GM23248 (cell line): ENCODE data around the gene VRK1.

Experiments used
- EZH2 ChIP-seq: fragments of 200-600 bp; sonication (generic); IDR thresholded peaks from 2 replicates; pipeline ENCODE4 v1.6.1; 2018; ENCODE audit warnings: antibody characterized with exemption, mild to moderate bottlenecking; ENCODE audit not compliant: insufficient read depth, poor library complexity, severe bottlenecking
- EZH2phosphoT487 ChIP-seq: fragments of 200-600 bp; sonication (generic); IDR thresholded peaks from 2 replicates; pipeline ENCODE4 v1.6.1; 2018; ENCODE audit warnings: antibody characterized with exemption, moderate library complexity, mild to moderate bottlenecking, low read depth; ENCODE audit not compliant: insufficient read depth

DNA sequence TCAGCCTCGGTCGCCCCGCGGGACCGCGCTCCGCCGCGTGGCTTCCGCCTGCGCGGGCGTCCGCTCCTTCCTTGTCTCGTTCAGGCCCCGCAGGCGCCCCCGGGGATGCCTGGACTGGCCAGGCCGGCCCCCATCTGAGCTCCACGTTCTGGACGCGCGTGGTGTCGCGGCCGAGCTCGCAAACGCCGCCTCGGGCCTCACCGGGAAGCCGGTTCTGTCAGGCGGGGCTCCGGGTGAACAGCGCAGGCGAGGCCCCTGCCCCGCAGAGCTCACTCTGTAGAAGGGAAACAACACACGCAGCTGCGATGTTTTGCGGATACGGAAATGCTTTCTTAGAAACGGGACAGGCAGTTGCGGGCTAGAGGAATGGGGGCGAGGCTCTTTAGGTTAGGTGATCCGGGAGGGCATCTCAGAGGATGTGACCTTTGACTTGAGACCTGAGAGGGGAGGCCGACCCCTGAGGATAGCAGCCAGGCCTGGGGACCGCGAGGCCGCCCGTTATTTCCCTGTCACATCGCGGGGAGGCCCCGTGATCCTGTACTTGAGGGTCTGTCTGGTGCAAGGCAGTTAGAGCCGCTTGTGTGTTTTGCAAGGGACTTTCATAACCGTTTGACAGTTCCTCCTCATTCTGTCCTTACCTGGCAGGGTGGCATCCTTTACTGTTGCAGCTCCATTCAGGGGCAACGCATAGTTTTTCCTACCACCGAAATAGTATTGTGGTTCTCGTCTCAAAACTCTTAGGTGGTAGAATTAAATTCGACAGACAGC, 584 bp downstream of the VRK1 start:
- TF ChIP-seq EZH2 (no peak), EZH2phosphoT487 (no peak)
